HG03064 (cell line): ENCODE results near the gene ISL2.

Experiments
- ATAC-seq: cut with Tn5 transposase; IDR thresholded peaks from one replicate; pipeline ENCODE4 v1.9.1; 2021; ENCODE audit warnings: low read depth; ENCODE audit not compliant: unreplicated experiment

Gene ISL2

GRCh38 chr15:76327191-76328105 lies 9.1 kb upstream of the ISL2 start:
- ATAC-seq: no peak

GRCh38 chr15:76328106-76328696 lies 8.4 kb upstream of the ISL2 start:
- no peak for ATAC-seq

DNA sequence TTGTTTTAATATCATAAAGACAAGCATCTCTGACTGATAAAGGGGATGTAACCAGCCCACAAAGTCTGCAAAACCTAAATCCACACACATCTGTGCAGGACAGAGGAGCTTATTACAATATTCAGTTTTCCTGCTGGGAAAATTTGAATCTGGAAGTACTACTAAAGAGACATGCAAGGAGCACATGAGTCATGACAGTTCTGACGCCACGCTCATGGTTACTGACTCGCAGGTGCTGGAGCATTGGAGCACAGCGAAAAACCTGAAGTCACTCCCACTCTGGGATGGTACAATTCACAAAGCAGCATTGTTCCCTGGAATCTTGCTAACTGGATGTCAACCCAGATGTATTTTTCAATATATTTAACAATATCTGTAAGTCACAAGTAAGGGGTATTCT lies 7.6 kb upstream of the ISL2 start:
- no peak for ATAC-seq

GRCh38 chr15:76330080-76330680 lies 6.4 kb upstream of the ISL2 start:
- no peak for ATAC-seq

DNA sequence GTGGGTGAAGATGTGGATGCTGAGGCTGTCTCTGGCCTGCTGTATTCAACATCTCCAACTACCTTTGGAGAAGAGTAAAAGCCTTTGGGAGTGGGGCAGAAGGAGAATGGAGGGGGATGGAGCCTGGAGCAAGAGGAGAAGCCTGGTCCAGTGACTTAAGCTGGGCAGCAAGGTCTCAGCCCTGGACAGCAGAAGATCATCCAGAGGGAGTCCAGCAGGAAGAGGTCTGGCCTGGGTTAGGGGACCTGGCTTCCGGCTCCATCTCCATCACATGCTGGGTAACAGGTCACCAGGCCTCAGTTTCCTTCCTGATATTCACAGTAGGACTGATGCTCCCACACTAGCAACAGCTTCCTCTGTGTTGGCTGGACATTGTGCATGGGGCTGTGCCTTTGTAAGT lies 3.8 kb upstream of the ISL2 start:
- no peak for ATAC-seq

DNA sequence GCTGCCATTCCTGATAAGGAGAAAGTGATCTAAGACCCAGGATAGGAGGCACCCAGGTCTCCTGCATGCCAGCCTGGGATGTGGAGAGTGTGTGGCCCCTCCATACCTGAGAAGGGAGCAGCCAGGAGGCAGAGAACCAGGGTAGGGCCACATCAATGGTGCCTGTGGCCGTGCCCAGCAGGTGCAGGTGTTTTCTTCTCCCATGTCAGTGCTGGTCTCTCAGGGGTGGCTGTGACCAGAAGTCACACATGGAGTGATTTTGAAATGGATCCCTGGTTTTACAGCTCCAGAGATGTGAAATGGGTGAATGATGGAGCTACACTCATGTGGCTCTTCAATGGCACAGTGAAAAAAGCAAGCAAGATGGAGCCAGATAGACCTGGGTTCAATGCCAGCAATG lies 3.3 kb upstream of the ISL2 start:
- ATAC-seq: no peak

- no peak for ATAC-seq
Measured at GRCh38 chr15:76333720-76334437, 2.7 kb upstream of the ISL2 start.

GRCh38 chr15:76334438-76335306 lies 1.9 kb upstream of the ISL2 start:
- no peak for ATAC-seq

DNA sequence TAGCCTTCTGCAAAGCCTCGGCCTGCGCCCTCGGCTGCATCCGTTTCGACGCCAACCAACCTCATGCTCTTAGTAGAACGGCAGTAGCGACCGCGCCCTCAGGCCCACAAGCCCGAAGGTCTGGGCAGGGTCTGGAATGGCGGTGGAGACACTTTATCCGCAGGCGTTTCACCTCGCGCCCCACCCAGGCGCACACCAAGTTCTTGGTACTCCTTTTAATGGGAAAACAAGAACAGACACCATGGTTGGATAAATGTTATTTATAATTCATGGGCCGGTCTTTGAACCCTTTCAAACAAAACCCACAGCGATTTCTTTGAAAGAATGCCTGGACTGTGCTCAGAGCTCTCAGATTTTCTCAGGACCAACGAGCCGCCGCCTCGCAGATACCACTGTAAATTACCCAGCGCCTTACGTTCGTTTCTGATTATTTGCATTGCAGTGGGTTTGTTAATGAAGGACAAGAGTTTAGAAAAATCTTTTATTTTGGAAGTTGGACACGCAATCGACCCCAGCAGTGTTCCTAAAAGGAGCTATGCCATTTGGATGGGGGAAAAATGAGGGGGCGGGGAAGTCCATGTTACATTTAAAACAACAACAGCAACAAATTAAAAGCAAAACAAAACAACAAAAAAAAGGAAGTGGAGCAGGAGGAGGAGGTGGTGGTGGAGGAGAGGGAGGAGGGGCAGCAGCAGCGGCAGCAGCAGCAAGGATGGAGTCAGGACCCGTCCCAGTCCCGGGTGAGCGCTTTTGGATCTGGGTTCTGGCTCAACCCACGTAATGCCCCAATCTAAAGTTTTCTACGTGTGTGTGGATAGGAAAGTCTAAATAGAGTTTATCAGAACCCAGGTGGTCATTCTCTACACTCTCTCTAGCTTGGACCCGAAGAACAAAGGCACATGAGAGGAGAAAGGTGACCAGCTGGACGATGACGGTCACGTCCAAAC lies 993 bp upstream of the ISL2 start:
- no peak for ATAC-seq

DNA sequence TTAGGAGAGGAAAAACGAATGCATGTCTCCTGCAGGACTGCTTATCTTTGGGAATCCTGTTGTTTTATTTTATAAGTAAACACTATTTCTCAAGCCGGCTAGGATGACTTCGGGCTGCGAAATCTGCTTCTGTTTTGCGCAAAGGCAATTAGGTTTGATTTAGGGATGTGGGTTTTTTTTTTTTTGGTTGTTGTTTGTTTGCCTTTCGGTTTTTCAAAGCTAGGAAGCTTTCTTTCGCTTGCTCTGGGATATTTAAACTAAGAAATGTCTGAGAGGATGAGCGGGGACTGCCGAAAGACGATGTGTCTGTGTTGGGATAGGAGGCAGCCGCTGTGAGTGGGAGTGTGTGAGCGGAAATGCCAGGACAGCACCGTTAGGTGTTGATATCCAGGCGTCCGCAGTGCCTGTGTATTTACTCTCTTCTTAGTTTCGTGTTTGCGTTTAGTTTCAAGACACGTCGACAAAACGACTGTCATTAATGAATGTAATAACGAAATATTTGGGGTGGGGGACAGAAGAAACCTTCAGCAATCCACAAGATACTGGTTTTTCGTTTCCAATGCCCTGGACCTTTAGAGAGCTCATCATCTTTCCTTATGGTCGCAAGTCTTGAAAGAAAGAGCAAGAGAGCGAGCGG lies 604 bp downstream of the ISL2 start:
- no peak for ATAC-seq

DNA sequence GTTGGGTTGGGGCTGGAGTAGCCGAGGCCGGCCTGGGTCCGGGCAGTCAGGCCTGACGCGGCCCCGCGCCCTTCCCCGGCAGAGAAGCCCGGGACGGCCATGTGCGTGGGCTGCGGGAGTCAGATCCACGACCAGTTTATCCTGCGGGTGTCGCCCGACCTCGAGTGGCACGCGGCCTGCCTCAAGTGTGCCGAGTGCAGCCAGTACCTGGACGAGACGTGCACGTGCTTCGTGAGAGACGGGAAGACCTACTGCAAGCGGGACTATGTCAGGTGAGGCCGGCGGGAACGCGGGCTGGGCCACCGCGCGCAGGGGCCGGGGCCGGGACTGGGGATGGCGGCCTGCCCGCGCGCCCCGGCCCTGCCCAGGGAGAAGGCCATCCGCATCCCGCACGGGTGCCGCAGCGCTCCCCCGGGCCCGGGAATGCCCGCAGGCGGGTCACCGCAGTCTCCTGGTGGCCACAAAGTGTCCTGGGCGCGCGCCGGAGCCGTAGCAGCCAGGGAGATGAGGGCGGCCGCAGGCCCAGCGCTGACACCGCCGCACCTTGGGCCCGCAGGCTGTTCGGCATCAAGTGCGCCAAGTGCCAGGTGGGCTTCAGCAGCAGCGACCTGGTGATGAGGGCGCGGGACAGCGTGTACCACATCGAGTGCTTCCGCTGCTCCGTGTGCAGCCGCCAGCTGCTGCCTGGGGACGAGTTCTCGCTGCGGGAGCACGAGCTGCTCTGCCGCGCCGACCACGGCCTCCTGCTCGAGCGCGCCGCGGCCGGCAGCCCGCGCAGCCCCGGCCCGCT lies 1.3 kb downstream of the ISL2 start:
- ATAC-seq: no peak

- no peak for ATAC-seq
Measured at GRCh38 chr15:76338486-76339304, 2.1 kb downstream of the ISL2 start.

- ATAC-seq: no peak
Measured at GRCh38 chr15:76339305-76340197, 3.0 kb downstream of the ISL2 start.

- ATAC-seq: no peak
Measured at GRCh38 chr15:76340198-76340802, 3.7 kb downstream of the ISL2 start.

- no peak for ATAC-seq
Measured at GRCh38 chr15:76340803-76341365, 4.3 kb downstream of the ISL2 start.
